Measurements from ENCODE around the gene LARGE2.

Gene LARGE2

DNA sequence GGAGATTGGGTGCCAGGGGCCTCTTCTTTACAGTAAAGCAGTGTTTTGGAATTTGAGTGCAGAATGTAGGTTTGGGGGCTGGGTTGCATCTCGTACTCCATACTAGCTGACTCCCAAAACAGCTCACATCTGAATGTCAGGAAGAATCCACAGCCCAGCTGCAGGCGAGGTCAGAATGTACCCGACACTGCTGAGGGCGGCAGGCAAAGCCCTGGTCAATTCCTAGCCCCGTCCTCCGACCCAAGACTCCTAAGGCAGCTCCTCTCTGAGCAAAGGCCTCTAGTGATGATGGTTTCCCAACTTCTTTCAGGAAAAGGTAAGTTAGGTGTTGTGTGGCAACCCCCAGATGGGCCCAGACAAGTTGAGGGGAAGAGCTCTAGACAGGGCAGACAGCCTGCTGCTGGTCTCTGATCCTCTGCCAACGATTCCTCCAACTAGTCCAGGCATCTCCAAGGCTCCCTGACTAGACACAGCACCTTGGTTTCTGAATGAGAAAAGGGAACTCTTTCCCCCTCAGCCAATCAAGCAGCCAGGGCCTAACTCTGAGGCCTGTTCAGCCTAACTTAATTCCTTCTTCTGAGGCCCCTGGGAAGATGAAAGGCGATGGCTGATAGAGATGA lies 8.6 kb downstream of the LARGE2 start:
- DNase-seq: no peak

DNA sequence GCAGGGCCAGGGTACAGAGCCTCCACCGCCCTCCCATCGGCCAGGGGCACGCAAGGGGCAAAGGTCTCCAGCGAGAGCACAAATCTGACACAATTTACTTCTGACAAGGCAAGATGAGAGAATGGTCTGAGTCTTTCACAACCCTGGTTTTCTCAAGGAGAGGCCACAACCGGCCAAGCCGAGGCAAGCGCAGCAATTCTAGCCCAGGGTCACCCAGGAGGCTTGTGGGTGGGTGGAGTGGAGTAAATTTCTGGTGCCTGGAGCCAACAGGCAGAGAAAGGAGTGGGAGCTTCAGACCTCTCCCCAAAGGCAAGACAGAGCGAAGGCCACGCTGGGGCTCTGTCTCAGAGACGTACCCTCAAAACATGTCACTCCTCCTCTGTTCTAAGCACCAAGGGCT lies 9.3 kb downstream of the LARGE2 start:
- no peak for DNase-seq

DNA sequence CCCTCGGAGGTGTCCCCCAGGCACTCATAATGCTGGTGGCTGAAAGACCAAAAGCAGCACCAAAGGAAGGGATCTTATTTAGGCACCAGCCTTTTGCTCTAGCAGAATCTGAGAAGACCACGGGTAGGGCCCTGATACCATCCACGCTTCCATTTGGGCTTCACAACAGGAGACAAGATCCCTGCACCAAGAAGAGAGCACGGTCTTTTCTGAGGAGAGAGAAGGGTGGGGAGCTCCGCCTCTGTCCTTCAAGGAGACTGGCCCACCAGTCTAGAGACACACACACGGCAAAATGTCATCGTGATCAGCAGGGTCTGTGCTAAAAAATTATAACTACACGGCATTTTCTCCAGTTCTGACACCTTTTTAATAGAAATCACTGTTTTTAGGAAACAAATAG lies 9.8 kb downstream of the LARGE2 start:
- DNase-seq: no peak

DNA sequence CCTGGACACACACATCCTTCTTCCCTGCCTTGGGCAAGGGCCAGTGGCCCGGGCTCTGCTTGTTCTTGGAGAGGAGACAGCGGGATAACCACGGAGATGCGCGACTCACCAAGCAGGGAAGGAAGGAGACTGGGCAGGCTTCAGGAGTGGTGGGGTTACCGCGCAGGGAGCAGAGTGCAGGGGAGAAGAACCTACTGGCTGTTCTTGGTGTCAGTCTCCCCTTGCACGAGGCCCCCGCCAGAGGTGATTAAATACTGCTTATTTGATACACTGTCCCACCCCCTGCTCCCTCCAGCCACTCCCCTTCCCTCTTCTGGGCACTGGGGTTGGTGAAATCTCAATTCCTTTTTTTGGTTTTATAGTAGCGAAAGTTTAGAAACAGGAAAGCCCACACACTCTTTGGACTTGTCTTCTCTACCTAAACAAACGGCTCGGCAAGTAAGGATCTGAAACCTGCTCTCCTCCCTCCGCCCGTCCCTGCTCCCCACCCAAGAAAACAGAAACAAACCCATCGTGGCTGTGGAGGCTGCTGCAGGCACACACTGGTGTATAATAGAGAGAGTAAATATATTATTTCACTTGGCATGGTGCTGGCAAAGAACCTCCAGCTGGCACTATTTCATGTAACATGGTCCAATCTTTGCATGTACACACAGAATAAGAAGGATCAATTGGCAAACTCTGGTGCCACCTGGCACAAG lies 10.8 kb downstream of the LARGE2 start:
- DNase-seq: peak; percentile 62

DNA sequence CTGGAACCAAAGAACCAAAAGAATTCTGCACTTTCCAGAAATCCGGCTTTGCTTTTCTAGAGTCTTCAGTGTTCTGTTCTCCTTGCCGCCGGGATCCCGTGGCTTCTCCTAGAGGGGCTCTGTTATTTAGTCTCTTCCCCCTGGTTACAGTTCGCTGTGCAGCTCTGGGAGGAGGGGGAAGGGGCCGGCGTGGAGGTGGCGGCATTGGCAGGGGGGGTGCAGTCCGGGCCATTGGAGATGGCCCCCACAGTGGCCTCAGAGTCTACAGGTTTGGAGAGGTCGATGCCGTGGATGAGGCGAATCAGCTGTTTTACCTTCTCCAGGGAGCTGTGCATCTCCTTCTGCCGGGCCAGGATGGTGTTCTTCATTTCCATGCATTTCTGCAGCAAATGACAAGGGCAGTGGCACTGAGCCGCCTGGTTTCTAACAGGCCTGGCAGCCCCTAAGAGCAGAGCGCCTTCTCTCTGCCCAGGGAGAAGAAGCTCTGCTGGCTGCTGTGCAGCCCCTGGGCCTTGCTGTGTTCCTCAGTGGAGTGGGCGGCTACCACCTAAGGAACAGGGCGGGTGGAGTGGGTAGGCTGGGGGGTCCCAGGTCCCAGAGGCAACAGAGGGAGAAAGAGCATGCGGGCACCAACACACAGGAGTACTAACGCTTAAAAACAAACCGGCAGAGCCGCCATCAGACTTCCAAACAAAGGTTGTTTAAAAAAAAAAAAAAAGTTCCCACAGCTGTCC lies 11.6 kb downstream of the LARGE2 start:
- no peak for DNase-seq

DNA sequence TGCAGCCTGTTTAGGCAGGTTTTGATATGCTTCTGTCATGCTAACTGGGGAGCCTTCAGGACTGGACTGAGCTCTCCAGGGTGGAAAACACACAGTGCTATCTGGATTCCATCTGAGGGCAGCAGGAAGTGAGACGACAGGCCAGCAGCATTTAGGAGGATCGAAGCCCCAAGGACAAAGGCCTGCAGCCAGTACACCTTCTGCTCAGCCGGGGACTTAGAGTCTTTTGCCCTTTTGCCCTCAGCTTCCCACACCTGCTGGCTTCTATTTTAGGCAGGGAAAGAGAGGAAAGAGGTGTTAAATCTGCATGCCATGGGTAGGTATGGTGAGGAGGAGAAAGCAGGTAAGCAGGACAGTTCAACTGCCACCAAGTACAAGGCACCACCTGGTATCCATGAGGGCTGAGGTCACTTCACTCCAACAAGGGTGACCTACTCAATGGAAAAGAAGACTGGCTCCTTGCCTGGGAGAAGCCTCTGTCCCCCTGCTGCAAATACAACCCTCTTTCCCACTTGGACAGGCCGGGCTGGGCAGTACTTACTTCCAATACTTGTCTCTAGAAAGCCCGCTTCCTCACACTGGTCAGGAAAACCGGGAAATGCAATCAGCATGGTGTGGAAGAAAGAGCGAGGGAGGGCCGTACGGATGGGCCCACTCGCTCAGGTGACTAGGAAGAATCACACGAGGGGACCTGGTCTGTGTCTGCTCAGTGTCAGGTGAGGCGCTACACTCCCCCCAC lies 12.3 kb downstream of the LARGE2 start:
- DNase-seq: no peak

DNA sequence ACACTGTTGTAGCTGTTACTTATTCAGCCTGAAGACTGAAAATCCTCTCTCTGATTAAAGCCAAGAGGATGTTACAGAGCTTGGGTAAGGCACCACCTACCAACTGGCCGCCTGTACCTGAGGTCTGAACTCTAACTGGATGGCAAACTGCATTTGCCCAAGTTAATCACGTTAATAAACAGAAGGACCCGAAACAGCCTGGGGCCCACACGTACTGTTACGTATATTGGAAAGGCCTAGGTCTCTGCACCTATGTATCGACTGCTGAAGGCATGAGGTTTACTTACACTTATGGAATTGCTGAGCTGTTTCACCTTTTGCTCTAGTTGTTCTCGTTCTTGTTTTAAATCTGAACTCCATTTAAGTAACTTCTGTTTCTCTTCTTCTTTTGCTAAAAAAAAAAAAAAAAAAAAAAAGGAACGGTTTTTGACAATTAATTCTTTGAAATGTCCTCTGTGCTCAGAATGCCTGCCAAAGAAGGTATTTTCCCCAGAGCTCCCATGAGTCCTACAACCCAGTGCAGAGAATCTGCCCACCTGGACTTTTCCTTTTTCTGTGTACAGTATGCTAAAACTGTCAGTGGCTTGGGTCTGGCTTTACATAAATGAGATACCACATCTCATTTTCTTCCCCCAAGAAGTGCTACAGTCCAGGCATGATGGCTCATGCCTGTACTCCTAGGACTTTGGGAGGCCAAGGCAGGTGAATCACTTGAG lies 13.1 kb downstream of the LARGE2 start:
- no peak for DNase-seq

DNA sequence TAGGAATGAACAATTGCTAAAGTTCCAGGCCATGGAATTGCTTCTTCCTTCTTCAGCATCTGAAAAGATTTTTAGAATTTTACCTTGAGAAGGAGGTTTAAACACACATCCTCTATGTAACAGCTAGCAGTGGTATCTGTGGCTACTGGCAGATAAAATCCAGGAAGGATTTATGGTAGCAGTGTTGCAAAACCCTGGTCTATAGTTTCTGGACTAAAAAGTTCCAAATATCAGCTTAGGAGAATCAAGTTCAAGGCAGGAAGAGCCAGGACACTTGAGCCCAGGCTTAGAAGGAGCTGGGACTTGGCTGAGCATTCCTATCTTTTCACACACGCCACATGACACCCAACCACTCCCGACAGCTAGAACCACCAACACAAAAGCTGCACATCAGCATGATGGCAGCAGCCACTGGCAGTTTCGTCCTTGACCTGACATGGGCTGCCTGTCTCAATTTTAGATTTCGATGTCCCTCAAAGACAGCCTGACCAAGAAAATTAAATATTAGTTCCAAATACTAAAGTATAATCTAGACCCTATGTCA lies 14.1 kb downstream of the LARGE2 start:
- no peak for DNase-seq

DNA sequence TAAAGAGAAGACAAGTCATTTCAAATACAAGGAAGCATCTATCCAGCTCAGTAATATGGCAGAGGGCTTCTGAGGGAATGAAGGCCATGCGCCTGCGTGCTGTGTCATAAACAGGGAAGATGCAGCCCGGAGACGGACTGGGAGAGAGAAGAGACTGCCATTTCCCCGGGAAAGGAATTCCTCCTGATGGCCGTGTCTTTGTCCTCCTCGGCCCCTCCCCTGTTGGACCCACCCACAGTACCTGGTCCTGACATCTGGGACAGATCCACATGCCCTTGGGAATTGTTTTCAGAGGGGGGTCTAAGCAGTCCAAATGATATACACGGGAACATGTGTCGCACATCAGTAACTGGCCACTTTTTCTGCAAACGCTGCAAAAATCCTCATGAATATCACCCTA lies 15.5 kb downstream of the LARGE2 start:
- DNase-seq: no peak

DNA sequence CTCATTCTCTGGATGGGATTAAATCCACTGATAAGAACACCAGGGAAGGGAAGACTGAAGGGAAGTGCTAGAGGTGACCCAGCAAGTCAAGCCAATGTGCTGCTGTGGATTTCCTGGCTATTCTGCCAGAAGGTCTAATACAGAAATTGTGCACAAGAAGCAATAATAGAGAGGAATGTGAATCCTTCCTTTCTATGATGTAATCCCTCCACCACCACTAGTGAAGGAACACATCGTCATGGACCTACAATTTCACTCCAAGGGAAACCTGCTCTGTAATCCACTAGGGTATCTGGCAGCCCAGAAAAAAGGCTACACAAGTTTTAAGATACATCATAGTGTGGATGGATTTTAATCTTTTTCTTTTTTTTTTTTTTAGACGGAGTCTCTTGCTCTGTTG lies 17.4 kb downstream of the LARGE2 start:
- DNase-seq: no peak

DNA sequence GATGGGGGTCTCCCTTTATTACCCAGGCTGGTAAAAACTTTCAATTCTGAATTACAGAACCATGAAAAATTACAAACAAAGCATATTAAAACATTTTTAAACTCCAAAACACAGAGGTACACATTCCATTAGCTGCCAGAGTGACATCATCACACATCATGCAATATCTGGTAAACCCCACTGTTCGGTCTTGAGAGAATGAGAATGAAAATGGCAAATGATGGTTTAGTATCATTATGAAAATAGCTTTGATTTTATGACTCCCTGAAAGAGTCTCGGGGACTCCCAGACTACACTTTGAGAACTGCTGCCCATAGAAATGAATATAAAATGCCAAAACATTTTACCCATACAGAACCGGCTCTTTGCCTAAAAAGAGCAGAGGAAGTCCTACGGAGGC lies 18.8 kb downstream of the LARGE2 start:
- no peak for DNase-seq

DNA sequence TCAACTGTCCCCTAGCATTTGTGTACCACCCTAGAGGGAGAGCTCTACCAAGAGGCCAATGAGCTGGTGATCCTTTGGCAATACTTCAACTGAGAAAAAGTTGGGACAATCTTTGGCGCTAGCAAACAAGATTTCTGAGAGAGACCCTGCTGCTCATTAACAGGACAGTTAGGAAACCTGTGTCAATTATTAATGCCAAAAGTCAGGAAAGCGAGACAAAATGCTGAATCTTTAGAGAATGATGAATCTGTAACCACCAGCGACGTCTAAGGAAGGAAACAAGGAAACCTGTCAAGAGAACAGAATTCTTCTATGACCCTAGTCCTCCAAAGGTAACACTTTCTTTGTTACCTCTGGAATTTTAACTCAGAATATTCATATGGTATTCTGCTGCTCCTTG lies 19.9 kb downstream of the LARGE2 start:
- DNase-seq: no peak

DNA sequence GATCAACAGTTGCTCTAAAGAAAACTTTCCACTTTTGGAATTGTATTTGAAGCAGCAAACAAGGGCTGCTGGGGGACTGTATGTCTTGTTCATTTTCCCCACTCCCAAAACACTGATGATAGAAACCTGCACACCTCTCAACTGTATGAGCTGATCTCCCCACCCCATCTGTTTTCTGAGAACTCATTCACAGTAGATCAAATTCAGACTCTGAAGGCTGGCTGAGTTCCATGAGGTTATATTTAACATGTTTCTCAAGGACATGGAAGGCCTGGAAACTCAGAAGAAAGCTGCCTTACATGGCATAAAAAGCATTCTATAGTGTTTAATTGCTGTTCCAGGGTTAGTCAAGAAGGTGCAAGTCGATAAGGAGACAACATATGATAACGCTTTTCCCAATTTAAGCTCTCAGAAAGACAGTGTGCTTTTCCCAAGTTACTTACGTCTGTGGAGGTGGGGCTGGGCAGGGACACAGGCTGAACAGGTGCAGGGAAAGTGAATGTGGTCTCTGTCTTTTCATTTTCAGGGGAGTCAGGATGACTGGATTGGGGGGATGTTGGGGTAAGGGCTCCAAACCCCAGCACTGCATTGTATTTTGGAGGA lies 23.0 kb downstream of the LARGE2 start:
- DNase-seq: no peak

DNA sequence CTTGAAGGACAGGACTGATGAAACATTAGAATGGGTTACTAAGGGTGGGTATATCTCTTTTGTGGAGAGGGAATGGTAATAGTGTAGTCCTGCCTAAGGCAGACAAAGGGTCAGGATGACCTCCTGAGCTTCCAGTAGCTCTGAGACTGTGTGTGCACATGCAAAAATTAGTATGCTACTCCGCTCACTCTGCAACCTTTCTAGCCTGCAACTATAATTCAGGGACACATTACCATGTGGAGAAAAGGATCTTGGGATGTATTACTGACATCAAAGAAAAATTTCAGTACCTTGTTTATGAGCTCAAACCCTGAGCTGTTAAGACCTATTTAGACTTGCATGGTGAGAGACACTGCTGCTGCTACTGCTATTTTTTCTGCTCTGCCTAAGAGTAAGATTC lies 25.4 kb downstream of the LARGE2 start:
- DNase-seq: no peak

DNA sequence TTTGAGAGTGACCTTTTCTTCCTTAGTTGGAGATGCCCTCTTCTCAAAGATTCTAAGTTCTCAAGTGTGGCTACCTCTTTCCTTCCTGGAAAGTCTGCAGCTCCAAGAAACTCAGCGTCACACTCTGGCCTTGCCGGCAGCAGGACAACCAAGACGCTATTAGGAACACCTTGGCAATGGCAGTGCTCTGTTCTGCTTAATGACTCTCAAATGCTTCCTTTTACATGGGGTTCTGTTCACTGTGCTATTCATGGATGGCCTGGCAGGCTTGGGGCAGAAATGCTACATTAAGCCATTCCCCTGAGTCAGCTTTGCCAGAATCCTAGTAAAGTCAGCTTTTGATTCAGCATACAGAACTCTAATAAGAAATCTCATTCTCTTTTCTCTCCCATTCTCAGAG lies 25.9 kb downstream of the LARGE2 start:
- no peak for DNase-seq

DNA sequence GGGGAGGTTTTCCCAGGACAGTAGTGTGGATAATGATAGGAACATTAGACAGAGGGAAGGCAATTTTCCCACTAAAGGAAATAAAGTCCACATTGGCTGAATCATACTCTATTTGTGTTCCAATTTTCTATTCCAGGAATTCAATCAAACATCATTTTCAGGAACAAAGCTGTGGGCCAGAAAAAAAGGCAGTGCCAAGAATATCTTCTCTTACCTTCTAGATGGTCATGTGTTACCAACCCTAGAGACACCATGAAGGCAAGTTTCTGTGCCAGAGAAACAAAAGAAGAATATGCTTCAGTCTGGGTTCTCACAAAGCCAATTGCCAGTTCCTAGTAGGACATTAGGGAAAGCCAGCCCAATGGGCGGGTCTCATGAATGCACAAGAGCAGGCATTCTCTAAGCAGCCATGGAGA lies 27.5 kb downstream of the LARGE2 start:
- no peak for DNase-seq

DNA sequence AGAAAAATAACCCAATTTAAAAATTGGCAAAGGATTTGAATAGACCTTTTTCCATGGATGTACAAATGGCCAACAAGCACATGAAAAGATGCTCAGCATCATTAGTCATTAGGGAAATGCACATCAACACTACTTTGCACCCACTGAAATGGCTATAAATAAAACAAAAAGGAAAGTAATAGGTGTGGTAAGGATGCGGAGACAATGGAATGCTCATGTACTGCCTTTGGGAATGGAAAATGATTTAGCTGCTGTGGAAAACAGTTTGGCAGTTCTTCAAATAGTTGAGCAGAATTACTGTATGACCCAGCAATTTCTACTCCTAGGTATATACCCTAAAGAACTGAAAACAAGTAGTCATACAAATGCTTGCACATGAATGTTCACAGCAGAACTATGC lies 37.4 kb downstream of the LARGE2 start:
- no peak for DNase-seq

DNA sequence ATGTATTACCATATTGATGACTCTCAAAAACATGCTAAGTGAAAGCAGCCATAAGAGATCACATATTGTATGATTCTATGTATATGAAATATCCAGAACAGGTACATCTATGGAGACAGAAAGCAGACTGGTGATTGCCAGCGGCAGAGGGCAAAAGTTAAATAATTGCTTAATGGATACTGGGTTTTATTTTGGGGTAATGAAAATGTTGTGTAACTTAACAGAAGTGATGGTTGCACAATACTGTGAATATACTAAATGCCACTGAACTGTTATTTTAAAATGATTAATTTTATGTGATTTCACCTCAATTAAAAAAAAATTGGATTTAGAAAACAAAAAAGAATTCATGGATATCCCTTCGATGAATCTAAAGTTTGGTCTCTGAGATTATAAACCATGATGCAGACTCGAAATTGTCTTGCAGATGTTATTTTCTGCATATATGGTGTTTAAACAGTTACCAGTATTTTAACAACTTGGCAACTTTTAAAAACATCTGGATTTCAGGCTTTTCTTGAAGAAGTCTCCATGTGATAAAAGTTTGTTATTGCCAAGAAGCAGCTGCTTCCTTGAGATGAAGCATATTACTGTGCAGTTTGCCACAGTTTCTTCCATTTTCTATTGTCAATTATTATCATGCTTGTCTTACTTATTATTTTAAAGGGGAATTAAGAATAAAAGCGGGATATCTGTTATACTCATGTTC lies 38.1 kb downstream of the LARGE2 start:
- DNase-seq: no peak

DNA sequence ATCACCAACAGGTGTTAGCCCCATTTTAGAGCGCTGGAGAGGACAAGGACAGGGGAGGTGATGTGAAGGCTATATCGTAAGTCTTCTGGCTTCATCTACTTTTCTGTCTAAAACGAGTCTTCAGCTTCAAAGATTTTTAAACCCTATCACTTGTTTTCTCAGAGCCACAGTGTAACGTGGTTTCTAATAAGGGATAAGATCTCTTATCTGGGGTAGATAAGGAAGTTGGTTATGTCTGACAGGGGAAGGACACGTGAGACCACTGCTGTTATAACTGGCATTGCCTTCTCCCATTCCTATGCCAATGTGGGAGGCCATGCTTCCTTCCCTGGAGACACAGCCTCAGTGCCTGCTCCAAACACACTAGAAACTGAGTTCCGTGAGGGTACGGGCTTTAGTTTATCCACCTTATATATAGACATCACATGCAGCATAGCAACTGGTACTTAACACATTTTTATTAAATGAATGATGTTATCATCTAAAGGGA lies 39.3 kb downstream of the LARGE2 start:
- DNase-seq: no peak

DNA sequence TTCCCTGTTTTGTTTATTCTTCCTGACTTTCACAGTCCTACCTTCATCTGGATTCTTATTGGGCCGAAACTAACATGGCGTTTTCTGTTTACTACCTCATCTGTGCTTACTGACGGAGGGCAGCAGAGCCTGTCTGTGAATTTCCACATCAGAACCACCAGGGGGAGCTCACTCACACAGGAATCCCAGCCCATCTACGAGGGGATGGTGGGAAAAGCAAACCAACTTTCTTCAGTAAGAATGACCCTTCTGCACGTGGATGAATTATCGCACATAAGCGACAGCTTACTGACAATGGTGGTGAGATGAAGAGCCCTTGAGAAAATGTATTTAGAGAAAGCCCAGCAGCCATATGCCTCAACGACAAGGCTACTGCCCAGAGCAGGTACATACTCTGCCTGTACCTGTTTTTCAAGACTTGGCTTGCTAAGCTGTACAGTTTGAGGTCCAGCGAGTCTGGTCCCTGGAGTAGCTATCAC lies 42.5 kb downstream of the LARGE2 start:
- DNase-seq: peak; percentile 61

DNA sequence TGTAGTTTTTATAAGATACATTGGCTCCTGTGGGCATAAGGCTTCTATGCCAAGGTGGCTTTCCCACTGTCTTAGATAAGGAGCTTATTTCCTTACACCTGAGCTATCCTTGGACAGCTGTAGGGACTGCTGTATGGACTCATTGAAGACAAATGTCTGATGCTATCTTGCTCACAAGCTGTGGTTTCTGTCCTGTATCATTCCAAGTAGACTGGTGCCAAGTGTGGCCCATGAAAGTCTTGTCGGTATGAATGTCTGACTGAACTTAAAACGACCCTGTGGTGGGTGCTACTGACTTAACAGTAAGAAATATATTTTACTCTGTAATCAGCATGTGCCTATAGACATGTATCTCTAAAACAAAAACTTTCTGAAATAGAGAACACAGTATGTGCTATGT lies 45.0 kb downstream of the LARGE2 start:
- no peak for DNase-seq

All from CD4-positive, alpha-beta T cell treated with Interferon gamma for 1 hour (primary cell).